ENCODE data around the gene PSIP1. TPM values are rescaled to one million over a fixed set of nuclear protein-coding genes. Genes with fewer than 3 reads are reported as not detected.
A peak's percentile ranks its signal among the peaks of the same experiment; 100 is the strongest.

PSIP1 gene
- total RNA-seq, 1 experiment from 2014 or later, result 70.0 TPM

DNA sequence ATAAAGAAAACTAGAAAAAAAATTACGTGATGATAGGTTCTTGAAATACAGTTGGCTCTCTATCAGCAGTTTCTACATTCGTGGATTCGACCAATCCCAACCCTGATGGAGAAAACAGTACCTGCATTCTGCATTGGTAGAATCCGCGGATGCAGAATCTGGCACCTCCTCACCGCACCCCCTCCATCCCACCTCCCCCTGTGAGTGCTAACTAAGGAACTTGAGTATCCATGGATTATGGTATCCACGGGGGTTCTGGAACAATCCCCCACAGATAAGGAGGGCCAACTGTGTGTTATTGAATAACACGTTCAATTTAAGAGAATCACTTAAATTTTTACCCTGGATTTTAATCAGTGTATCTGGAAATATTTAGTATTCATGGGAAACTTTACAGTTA lies 10.5 kb upstream of the PSIP1 start:
- H3K36me3 ChIP-seq (ENCODE audit: insufficient read depth, low read length, poor library complexity, severe bottlenecking), result no peaks in the 10 kb centered on the region
- no peaks in the 10 kb centered on the region for H3K9me3 ChIP-seq (ENCODE audit: low read depth, low read length, poor library complexity, severe bottlenecking)
- H3K27ac ChIP-seq (ENCODE audit: low read depth, low read length, poor library complexity, severe bottlenecking), result no peak overlapping the region
- intact Hi-C loops (cut with micrococcal nuclease; ENCODE audit: unreplicated experiment), result no loop called here
- ChIA-PET CTCF (no interaction called here), POLR2A (ENCODE audit: low non-redundant PET) (no interaction called here)
- no peak for DNase-seq (ENCODE audit: low spot score)
- H3K4me3 ChIP-seq (ENCODE audit: low read depth, low read length, poor library complexity, severe bottlenecking), result no peak overlapping the region
- TF ChIP-seq, protein P1, sequence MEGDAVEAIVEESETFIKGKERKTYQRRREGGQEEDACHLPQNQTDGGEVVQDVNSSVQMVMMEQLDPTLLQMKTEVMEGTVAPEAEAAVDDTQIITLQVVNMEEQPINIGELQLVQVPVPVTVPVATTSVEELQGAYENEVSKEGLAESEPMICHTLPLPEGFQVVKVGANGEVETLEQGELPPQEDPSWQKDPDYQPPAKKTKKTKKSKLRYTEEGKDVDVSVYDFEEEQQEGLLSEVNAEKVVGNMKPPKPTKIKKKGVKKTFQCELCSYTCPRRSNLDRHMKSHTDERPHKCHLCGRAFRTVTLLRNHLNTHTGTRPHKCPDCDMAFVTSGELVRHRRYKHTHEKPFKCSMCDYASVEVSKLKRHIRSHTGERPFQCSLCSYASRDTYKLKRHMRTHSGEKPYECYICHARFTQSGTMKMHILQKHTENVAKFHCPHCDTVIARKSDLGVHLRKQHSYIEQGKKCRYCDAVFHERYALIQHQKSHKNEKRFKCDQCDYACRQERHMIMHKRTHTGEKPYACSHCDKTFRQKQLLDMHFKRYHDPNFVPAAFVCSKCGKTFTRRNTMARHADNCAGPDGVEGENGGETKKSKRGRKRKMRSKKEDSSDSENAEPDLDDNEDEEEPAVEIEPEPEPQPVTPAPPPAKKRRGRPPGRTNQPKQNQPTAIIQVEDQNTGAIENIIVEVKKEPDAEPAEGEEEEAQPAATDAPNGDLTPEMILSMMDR (conservative IDR thresholded peaks at IDR 0.05; ENCODE audit: low read depth, low read length), result no peak
- TF ChIP-seq EZH2 (IDR thresholded peaks at IDR 0.05; ENCODE audit: borderline replicate concordance, low read depth, low read length, poor library complexity, severe bottlenecking), result no peak
- BruUV-seq (replicated peaks), result no TSS peak
- H3K27me3 ChIP-seq (replicated peaks; ENCODE audit: insufficient read depth, low read depth, low read length, poor library complexity), result no peaks in the 10 kb centered on the region
- no peaks in the 10 kb centered on the region for H3K4me1 ChIP-seq (ENCODE audit: insufficient read depth, low read length, poor library complexity, severe bottlenecking)

DNA sequence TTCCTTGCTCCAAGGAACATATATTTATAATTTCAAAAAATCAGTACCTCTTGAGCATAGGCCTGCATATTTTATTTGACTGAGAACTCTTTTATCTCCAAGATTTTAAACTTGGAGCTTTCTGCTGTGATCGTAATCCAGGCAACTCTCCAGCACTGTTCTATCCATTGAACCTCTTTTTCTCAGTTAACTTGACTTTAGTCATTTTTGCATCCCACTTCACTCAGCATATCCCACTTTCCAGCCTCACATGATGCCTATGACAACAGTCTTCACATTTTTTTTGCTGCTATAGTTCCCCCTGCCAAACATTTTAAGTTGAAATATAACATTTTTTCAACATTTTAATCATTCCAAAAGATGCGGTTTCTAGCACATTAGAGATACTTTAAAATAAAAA lies 9.1 kb upstream of the PSIP1 start:
- intact Hi-C loops (cut with micrococcal nuclease; ENCODE audit: unreplicated experiment), result no loop called here
- no peaks in the 10 kb centered on the region for H3K36me3 ChIP-seq (ENCODE audit: insufficient read depth, low read length, poor library complexity, severe bottlenecking)
- CTCF ChIA-PET, result no interaction called here
- no peak for DNase-seq (ENCODE audit: low spot score)
- H3K9me3 ChIP-seq (ENCODE audit: low read depth, low read length, poor library complexity, severe bottlenecking), result no peaks in the 10 kb centered on the region
- H3K4me1 ChIP-seq (ENCODE audit: insufficient read depth, low read length, poor library complexity, severe bottlenecking), result no peaks in the 10 kb centered on the region
- H3K27ac ChIP-seq (ENCODE audit: low read depth, low read length, poor library complexity, severe bottlenecking), result no peak overlapping the region
- no TSS peak for BruUV-seq (replicated peaks)
- no peak for TF ChIP-seq EZH2 (IDR thresholded peaks at IDR 0.05; ENCODE audit: borderline replicate concordance, low read depth, low read length, poor library complexity, severe bottlenecking)
- TF ChIP-seq, protein P1 (conservative IDR thresholded peaks at IDR 0.05; ENCODE audit: low read depth, low read length), result no peak
- no peaks in the 10 kb centered on the region for H3K27me3 ChIP-seq (replicated peaks; ENCODE audit: insufficient read depth, low read depth, low read length, poor library complexity)
- POLR2A ChIA-PET (ENCODE audit: low non-redundant PET), result no interaction called here
- no peak overlapping the region for H3K4me3 ChIP-seq (ENCODE audit: low read depth, low read length, poor library complexity, severe bottlenecking)

DNA sequence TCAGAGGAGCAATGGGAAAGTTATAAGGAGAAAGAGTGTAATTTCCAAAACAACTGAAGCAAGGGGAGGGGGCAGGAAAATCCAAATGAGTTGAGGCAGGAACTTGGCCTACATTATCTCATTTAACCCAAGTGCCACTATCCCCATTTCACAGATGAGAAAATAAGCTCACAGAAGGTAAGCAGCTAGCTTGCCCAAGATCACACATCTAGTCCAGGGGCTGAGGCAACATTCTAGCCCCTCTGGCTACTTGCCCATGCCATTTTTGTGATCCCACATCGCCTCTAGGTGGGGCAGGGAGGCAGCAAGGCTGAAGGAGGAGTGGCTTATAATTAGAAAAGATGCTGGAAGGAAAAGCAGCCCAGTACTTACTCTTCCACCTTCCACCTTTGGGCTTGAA lies 2.6 kb upstream of the PSIP1 start:
- Histone ChIP-seq H3K4me3 (ENCODE audit: low read depth, low read length, poor library complexity, severe bottlenecking) (no peak overlapping the region), H3K4me1 (ENCODE audit: insufficient read depth, low read length, poor library complexity, severe bottlenecking) (no peaks in the 10 kb centered on the region), H3K27me3 (replicated peaks; ENCODE audit: insufficient read depth, low read depth, low read length, poor library complexity) (no peaks in the 10 kb centered on the region), H3K27ac (ENCODE audit: low read depth, low read length, poor library complexity, severe bottlenecking) (no peak overlapping the region), H3K9me3 (ENCODE audit: low read depth, low read length, poor library complexity, severe bottlenecking) (no peaks in the 10 kb centered on the region), H3K36me3 (ENCODE audit: insufficient read depth, low read length, poor library complexity, severe bottlenecking) (peaks cover 2% of the 10 kb centered on the region)
- peak; percentile 33 for DNase-seq (ENCODE audit: low spot score)
- POLR2A ChIA-PET (ENCODE audit: low non-redundant PET), result no interaction called here
- TF ChIP-seq, protein P1 (conservative IDR thresholded peaks at IDR 0.05; ENCODE audit: low read depth, low read length), result 0 out of 2 replicates have a peak, but pooled peaks have one; percentile 8
- TF ChIP-seq EZH2 (IDR thresholded peaks at IDR 0.05; ENCODE audit: borderline replicate concordance, low read depth, low read length, poor library complexity, severe bottlenecking), result no peak
- CTCF ChIA-PET, result no interaction called here
- no TSS peak for BruUV-seq (replicated peaks)
- intact Hi-C loops (cut with micrococcal nuclease; ENCODE audit: unreplicated experiment), result no loop called here
